Stimulated activated CD4-positive, alpha-beta T cell treated with anti-CD3 and anti-CD28 coated beads, Interleukin-15, amount 100 ng/mL, for 1 hour (primary cell): ENCODE results near the gene LILRB5.
"Not testable (repeated sequence)": the region's sequence is repeated elsewhere in the genome, so short reads cannot be mapped to it uniquely, and the experiment has no call there.

Experiments
- DNase-seq, 2 donors: peaks; one replicate each; pipeline ENCODE4 v3.0.0-alpha.2; 2020; ENCODE audit warnings: low read depth in 1 of 2, low spot score in 1 of 2

Gene LILRB5

DNA sequence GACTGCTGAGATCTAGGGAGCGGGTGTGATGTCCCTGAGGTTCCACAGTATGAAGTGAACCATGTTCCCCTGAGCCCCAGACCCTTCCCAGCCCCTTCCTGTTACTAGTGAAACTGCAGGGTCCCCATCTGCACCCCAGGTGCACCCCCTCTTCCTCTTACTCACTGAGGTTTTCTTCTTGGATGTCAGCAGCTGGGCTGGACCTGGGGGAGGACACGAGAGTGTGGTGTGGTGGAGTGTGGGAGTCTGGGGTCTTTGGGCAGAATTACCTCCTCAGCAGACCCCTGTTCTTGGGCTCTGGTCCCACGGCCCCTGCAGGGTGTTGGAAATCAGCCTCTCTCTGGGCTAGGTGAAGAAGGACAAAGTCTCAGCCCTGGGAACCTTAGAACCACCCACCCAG, 11.1 kb downstream of the LILRB5 start:
- DNase-seq: no peak

DNA sequence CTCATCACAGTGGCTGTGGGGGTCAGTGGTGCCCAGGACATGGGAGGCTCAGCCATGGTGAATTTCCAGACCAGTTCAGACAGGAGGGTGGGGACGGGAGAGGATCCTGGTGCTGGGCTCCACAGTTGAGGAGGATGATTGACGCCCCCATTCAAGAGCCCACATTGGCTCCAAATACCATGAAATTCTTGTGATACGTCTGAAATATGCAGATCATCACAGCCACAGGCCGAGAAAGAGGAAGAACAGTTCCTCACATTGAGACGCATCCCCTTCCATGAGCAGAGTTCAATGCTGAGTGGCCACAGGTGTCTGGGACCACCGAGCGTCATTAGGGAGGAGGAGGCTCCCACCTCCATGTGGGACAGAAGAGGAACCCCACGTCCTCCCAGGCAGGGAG, 13.3 kb downstream of the LILRB5 start:
- not testable (repeated sequence) for DNase-seq

DNA sequence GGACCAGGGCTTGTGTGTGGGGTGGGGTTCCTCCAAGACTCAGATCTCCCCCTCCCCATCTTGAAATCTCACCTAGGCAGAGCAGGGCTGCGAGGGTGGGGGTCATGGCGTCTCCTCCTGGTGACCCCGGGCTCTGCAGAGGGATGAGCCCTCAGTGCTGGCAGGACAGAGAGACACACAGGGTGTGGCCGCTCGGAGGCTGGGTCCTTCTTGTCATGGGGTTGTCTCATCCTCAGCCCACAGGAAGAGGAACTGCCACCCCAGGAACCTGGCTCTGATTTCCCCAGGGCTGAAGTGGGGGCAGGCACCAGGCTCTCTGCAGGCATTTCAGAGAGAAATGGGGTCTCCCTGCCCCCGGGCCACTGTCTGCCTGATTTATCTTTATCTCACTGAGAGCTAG, 14.4 kb downstream of the LILRB5 start, which contains the start of gene LILRA6:
TSS of gene LILRA6 (minus strand) at position 145 of the 400 bp plus-strand sequence.
- not testable (repeated sequence) for DNase-seq

DNA sequence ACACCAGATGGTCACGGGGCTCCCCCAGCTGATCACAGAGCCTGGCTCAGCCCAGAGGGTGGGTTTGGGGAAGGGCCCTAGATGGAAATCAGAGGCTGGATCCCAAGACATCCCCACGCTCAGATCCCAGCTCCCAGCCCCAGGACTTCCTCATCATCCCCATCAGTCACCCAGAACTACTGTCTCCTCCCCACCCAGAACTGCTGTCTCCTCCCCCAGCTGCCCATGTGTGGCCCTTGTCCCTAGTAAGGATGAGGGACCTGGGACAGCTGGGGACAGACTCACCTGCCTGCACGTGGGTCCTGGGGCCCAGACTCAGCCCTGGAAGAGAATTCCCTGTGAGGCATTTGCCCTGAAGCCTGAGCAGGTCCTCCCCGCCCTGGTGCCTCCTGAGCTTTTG, 14.8 kb downstream of the LILRB5 start:
- not testable (repeated sequence) for DNase-seq

DNA sequence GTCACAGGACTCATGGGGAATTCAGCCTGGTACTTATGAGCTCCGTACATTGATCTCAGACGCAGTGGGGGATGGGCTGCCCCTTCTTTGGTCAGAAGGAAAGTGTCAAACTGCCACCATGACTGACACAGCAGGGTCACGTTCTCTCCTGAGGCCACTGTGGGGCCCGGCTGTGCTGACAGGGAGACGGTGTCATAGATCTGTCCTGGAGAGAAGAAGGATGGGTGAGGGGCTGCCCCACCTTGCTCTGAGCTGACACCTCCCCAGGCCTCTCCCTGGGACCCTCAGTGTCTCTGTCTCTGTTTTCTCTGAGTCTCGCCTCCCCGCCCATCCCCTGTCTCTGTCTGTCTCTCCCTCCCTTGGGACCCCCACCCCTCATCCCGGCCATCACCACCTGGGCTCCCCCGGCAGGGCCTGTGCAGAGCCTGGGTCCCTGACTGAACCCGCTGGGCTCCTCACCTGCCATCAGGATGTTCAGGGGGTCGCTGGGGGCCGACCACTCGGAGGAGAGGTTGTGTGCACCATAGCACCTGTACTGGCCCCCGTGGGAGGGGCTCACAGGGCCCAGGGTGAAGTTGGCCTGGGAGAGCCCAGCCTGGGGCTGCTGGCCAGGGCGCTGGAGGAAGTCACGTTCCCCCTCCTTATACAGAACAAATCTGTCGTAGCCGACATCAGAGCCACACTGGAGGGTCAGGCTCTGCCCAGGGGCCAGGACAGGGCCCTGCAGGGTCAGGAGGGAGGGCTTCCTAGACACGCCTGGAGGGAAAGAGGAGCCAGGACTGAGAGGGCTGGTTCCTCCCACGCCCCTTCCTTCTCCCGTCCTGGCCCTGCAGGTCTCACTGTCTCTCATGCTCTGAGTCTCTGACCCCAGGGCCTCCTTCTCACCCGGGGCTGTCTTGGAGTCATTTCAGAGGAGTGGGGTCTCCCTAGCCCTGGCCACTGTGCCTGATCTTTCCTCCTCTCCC, 16.4 kb downstream of the LILRB5 start:
- not testable (repeated sequence) for DNase-seq

DNA sequence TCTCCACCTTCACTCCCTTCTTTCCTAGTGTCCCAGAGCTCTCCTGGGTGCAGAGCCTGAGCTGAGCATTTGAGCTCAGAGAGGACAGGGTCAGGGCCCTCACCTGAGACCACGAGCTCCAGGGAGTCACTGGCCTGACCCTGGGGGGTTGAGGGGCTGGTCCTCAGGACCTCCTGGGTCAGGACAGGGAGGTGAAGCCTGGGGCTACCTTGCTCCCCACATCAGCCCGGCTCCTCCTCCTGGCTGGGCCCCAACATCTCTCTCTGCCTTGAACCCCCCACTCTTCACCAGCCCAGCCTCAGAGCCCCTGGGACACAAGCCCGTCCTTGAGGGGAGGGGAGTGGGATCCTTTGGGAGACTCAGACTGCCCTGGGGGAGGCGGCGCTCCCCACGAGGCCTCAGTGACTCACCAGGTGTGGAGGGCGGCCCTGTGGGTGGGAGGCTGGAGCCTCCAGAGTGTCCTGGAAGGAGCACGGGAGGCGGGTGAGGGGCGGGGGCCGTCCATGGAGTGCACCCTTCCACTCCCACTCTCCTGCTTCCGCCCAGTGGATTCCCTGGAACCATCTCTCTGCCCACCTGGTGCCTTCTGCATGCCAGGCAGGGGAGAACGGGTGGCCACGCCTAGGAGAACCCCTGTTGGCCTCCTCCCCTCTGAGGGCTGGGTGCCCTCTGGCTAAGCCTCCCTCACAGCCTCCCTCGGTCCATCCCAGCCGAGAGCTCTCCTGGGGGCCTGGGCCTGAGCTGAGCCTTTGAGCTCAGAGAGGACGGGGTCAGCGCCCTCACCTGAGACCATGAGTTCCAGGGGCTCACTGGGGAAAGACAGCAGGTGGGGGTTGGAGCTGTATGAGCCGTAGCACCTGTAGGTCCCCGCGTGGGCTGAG, 17.3 kb downstream of the LILRB5 start:
- DNase-seq: not testable (repeated sequence)

DNA sequence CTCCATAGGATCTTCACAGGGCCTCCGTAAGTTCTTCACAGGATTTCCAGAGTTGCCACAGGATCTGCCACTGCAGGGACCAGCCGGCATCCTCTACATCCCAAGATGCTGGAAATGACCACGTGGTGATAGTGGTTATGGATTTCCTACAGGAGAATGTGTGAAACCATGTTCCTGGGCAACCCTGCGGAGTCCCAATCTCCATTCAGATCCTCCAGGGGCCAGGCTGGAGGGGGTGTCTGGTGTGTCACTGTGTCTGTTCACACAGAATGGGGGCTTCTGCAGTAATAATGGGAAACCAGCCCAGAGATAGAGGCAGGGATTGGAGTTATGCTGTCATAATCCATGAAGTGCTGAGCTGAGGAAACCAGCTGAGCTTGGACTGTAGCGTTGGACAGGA, 23.1 kb downstream of the LILRB5 start:
- no peak for DNase-seq

DNA sequence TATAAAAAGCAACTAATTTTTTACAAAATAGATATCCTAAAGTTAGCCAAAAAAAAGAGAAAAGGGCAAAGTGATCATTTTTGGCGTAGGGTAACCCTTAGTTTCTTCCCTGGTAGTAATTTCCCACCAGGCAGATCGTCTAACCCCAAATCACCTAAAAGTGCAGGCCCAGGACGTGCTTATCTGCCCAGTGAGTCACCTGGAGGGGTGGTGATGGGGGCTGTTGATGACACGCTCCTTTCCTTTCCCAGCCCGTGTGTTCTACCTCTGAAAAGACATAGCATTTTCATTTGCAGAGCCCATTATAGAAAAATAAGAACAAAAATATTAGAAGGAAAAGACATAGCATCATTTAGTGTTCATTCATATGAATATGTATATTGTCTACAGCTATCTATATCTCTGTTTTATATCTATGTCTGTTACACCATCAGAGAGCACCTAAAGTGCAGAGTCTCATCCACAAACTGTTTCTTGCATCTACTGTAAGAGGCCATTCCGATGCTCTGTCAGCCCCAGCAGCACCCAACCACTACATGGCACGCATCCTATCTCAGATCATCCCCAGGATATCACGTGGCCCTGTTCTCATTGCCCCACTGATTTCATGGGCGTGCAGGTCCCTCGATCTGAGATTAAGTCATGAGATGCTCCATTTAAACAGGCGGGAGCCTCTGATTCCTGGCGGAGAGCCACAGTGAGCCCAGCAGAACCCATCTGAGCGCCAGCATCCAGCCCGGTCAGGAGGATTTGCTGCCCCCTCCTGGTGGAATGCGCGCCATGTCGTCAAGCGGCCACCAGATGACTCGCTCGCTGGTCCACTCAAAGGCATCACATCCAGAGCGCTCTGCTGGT, 25.8 kb downstream of the LILRB5 start:
- DNase-seq: peak; percentile 73 to 78

DNA sequence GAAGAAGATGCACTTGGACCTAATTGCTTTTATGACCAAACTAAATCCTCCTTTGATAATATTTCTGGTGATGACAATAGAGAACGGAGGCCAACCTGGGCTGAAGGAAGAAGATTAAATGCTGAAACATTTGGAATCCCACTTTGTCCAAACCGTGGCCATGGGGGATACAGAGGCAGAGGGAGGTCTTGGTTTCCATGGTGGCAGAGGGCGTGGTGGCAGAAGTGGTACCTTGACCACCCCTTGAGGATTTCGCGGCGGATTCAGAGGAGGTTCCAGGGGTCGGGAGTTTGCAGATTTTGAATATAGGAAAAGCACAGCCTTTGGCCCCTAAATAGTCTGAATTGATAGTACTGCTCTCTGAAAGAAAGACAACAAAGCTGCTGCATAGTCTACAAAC, 27.0 kb downstream of the LILRB5 start:
- DNase-seq: no peak

DNA sequence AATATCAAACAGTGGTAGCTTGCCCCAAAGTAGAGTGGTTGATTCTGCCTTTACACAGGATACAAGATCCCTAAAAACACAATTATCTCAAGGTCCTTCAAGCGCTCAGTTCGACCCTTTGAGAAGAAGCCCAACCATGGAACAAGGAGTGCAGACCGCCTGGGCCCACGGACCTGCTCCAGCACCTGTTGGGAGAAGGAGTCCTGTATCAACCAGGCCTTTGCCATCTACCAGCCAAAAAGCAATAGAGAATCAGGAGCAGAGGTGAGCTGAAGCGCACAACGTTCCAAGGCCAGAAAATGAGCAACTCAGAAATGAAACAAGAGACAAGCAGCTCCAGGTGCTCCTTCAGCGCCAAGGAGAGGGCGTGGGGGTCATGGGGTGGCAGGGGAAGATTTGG, 27.9 kb downstream of the LILRB5 start:
- no peak for DNase-seq

DNA sequence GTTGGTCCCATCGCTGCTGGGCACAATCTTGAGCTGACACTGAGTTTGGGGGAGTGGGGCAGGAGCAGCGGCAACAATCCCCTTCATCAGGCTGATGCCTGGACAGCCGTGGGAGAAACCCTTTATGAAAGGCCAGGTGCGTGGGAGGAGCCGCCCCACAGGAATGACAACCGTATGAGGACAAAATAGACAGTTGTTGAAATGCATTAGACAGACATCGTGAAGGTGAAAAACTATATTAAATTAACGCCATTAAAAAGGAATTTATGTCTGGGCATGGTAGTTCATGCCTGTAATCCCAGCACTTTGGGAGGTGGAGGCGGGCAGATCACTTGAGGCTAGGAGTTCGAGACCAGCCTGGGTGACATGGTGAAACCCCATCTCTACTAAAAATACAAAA, 32.5 kb downstream of the LILRB5 start:
- DNase-seq: not testable (repeated sequence)

DNA sequence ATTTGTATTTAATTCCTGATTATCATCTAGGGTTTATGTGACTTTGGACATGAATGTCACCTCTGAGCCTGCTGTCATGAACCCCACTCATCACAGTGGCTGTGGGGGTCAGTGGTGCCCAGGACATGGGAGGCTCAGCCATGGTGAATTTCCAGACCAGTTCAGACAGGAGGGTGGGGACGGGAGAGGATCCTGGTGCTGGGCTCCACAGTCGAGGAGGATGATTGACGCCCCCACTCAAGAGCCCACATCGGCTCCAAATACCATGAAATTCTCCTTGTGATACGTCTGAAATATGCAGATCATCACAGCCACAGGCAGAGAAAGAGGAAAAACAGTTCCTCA, 33.2 kb downstream of the LILRB5 start:
- DNase-seq: not testable (repeated sequence)

DNA sequence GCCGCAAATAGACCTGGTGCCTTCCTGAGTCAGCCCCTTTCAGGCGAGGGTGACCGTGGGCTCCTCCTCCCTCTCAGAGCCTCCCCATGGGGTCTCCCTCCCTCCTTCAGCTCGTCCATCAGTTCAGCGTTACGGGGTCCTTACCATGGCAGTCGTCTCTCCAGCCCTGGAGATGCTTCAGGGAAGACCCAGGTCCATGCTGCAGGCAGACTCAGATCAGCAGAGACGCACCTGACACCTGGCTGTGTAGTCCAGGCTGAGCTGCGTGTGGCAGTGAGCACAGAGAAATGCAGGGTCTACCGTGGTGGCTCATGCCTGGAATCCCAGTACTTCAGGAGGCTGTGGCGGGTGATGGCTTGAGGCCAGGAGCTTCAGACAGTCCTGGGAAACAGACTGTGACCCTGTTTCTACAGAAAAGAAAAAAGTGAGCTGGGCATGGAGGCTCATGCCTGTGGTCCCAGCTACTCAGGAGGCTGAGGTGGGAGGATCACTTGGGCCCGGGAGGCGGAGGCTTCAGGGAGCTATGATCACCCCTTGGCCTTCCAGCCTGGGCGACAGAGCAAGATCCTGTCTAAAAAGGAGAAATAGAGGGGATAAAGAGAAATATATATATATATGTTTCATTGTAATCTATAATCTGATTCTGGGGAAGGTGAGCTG, 33.7 kb downstream of the LILRB5 start:
- not testable (repeated sequence) for DNase-seq

DNA sequence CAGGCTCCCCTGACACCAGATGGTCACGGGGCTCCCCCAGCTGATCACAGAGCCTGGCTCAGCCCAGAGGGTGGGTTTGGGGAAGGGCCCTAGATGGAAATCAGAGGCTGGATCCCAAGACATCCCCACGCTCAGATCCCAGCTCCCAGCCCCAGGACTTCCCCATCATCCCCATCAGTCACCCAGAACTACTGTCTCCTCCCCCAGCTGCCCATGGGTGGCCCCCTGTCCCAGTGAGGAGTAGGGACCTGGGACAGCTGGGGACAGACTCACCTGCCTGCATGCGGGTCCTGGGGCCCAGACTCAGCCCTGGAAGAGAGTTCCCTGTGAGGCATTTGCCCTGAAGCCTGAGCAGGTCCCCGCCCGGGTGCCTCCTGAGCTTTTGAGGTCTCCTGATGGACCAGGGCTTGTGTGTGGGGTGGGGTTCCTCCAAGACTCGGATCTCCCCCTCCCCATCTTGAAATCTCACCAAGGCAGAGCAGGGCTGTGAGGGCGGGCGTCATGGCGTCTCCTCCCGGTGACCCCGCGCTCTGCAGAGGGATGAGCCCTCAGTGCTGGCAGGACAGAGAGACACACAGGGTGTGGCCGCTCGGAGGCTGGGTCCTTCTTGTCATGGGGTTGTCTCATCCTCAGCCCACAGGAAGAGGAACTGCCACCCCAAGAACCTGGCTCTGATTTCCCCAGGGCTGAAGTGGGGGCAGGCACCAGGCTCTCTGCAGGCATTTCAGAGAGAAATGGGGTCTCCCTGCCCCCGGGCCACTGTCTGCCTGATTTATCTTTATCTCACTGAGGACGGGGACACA, 34.4 kb downstream of the LILRB5 start, which contains the start of gene LILRB3:
TSS of gene LILRB3 (minus strand) at position 534 of the 803 bp plus-strand sequence. CDS start at position 503, 31 bp downstream.
- not testable (repeated sequence) for DNase-seq

DNA sequence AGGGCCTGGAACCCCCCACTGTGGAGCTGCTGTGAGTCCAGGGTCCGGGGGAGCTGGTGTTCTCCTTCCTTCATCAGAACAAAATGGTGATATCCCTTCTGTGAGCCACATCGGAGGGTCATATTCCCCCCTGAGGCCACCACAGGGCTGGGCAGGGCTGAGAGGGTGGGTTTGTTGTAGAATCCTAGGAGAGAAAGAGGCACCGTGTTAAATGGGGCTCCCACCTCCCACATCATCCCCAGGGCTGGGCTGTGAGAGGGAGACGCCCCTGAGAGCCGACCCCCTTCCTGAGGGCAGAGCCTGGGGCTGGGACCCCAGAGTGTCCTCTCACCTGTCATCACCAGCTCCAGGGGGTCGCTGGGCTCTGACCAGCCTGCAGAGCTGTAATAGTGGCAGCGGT, 35.1 kb downstream of the LILRB5 start:
- DNase-seq: not testable (repeated sequence)

DNA sequence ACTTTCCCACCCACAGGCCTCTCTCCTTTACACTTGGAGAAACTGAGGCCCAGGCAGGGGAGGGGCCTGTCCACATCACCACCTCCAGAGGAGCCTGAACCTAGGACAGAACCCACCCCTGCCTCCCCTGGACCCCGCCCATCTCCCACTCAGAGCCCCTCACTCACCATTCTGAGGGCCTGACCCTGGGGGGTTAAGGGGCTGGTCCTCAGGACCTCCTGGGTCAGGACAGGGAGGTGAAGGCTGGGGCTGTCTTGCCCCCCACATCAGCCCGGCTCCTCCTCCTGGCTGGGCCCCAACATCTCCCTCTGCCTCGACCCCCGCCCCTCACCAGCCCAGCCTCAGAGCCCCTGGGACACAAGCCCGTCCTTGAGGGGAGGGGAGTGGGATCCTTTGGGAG, 37.4 kb downstream of the LILRB5 start:
- DNase-seq: not testable (repeated sequence)

DNA sequence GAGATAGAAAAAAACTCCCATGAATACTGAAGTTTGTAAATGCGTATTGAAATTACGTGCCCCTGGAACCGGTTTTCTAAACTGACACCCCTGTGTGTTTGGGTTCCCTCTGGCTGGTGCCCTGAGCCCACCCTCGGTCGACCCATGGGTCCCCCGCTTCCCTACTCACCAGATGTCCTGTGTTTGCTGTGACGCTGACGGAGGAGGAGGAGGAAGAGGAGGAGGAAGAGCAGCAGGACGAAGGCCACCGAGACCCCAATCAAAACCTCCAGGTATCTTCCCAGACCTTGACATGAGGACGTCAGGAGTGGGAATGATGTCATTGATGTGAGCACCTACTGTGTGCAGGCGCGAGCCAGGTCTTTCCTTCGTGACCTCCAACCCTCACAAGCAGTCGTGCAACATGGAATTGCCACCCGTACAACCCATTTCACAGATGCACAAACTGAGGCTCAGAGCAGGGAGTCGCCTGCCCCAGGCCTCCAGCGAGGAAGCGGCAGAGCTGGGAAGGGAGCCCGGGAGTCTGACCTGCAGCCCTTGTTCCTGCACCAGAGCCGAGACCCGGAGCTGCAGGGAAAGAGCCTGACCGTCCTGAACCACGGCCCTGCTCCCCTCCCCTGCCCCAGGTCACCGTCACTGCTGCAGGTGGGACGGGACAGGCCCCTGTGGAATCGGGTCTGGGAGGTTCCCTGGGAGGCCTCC, 38.0 kb downstream of the LILRB5 start:
- no peak for DNase-seq

DNA sequence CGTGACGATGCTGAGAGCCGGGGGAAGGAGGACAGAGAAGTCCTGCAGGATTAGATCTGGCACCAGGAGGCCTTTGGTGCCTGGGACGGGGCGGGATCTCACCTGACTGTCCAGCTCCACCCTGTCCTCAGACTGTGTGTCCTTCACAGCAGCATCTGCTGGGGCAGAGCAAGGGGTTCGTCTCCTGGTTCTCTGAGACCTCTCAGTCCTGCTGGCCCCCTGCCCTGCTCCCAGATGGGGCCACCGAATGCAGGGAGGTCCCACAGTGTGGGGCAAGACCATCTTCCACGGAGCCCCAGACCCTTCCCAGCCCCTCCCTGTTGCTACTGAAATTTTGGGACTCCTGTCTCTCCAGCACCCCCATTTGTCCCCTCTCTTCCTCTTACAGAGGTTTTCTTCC, 38.8 kb downstream of the LILRB5 start:
- DNase-seq: no peak
